A673 (cell line): ENCODE results near the gene HIGD1A.

Source experiments
- CTCF ChIP-seq: fragments of 300-800, 200-600 bp; sonication (generic); conservative IDR thresholded peaks from 2 replicates; pipeline ENCODE4 v1.5.1; 2017; ENCODE audit warnings: low read depth, mild to moderate bottlenecking, antibody characterized with exemption, low read length, moderate library complexity, mixed read lengths
- EZH2 ChIP-seq: fragments of 200-600 bp; sonication (generic); IDR thresholded peaks from 2 replicates; pipeline ENCODE4 v1.6.1; 2017; ENCODE audit warnings: borderline replicate concordance, low read depth, mild to moderate bottlenecking, mixed read lengths, antibody characterized with exemption, low read length; ENCODE audit not compliant: poor library complexity, severe bottlenecking

- no peak for TF ChIP-seq CTCF
- TF ChIP-seq EZH2: no peak
These were observed 42.1 kb downstream of the HIGD1A start for GRCh38 chr3:42762046-42762724.
